ENCODE measurements around the gene SBF2.
"Not testable (repeated sequence)": the region's sequence is repeated elsewhere in the genome, so short reads cannot be mapped to it uniquely, and the experiment has no call there.

The SBF2 gene

DNA sequence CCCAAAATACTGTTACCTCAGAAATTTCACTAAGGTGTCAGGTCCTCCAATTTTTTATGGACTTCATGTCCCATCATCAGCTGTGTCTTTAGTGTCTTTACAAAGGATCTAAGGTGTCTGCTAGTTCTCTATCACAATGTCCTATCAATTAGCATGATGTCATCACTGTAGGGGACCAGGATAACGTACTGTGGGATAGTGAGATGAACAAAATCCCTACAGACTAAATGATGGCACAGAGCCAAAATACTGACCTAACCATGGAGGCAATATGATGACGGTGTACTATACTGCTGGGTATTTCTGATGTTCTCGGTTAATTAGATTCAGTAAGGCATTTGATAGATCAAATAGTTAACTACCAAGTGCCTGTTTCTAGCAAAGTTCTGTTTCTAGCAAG, 82.5 kb downstream of the SBF2 start:
- DNase-seq (ENCODE audit: extremely low spot score, insufficient read length, low read depth) = no peak
- no peak for FAIRE-seq

GRCh38 chr11:10209326-10209725, 84.7 kb downstream of the SBF2 start:
- FAIRE-seq = no peak

GRCh38 chr11:10208131-10208575, 85.9 kb downstream of the SBF2 start:
- DNase-seq (ENCODE audit: extremely low spot score, insufficient read length, low read depth) (no peak), FAIRE-seq (peak; percentile 86)

More at GRCh38 chr11:10209326-10209725, 84.7 kb downstream of the SBF2 start:
- DNase-seq (ENCODE audit: extremely low spot score, insufficient read length, low read depth) = no peak

GRCh38 chr11:10205928-10206327, 88.1 kb downstream of the SBF2 start:
- DNase-seq (ENCODE audit: extremely low spot score, insufficient read length, low read depth) (no peak), FAIRE-seq (no peak)

DNA sequence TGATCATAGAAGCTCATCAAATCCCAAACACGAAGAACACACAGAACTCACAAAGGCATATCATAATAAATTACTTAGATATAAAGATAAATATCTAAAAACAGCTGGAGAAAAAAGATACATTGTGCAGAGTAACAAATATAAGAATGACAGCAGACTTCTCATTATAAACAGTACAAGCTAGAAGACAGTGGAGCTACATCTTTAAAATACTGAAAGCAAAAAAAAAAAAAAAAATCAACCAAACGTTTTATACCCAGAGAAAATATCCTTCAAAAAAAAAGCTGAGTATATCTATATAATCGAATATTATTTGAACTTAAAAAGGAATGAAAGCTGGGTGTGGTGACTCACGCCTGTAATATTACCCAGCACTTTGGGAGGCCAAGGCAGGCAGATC, 90.0 kb downstream of the SBF2 start:
- no peak for DNase-seq (ENCODE audit: extremely low spot score, insufficient read length, low read depth)
- no peak for FAIRE-seq

DNA sequence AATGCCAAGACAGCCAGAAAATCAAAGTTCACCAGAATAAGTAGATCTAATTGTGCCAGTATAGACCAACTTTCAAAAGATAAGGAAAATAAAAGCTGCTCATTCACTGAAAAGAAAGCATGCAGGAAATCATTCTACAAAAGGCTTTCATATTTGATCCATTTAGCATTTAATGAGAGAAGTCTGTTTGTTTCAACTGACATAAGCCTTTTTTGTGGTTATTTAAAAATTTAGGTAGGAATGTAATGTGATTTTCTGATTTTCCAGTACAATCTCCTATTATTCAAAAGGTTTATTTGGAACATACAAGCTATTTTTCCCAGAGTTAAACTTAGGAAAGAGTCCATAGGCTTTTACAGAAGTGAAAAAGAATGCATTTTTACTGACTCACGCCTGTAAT, 92.7 kb downstream of the SBF2 start:
- DNase-seq (ENCODE audit: extremely low spot score, insufficient read length, low read depth) (no peak), FAIRE-seq (no peak)

DNA sequence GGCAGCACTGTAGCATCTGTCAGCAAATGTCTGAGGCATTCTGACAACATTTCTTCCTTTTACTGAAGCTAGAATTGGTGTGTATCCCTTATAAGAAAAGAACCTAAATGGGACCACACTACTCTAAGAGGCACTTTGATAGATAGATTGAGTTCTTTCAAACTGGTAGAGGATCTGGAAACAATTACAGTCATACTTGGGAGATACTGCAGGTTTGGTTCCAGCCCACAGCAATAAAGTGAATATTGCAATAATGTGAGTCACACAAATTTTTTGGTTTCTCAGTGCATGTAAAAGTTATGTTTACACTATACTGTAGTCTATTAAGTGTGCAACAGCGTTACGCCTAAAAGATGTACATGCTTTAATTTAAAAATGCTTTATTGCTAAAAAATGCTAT, 96.9 kb downstream of the SBF2 start:
- DNase-seq (ENCODE audit: extremely low spot score, insufficient read length, low read depth) (no peak), FAIRE-seq (no peak)

DNA sequence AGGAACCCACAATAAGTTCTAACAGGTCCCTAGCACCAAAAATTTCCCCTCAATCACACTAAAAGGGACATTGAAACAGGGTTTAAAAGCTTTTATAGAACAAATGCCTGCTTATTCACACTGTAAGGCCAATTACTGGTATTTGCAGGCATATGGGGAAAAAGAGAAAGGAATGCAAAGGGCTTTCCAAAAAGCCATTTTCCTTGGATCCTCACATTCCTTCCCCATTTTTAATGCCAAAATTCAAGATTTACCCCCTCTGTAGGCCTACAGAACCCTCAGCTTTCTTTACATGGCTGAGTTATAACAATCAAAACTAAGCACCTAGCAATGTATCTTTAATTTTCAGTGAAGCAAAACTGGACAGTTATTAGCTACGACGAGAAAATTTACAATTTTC, 102.0 kb downstream of the SBF2 start:
- DNase-seq (ENCODE audit: extremely low spot score, insufficient read length, low read depth) = no peak
- no peak for FAIRE-seq

DNA sequence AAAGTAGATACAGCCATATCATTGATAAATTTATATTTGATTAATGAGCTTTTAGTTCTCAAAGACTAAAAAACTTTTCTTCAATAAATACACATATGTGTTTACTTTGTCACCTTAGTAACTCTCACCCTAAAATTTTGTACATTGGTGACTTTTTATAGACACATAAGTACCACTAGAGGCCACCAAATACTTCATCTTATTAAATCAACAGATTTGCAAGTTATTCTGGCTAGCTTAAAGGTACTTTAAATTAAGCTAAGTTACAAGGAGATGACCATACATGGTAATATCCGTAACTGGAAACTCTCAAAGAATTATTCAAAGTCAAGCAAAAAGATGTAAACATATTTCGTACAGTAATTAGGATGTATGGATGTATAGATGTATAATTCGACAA, 112.2 kb downstream of the SBF2 start:
- FAIRE-seq (no peak), DNase-seq (ENCODE audit: extremely low spot score, insufficient read length, low read depth) (no peak)

GRCh38 chr11:10164621-10165020, 129.4 kb downstream of the SBF2 start:
- DNase-seq (ENCODE audit: extremely low spot score, insufficient read length, low read depth) = no peak
- no peak for FAIRE-seq

- DNase-seq (ENCODE audit: extremely low spot score, insufficient read length, low read depth) = no peak
- FAIRE-seq = no peak
Observed at GRCh38 chr11:10162222-10162621, 131.8 kb downstream of the SBF2 start.

DNA sequence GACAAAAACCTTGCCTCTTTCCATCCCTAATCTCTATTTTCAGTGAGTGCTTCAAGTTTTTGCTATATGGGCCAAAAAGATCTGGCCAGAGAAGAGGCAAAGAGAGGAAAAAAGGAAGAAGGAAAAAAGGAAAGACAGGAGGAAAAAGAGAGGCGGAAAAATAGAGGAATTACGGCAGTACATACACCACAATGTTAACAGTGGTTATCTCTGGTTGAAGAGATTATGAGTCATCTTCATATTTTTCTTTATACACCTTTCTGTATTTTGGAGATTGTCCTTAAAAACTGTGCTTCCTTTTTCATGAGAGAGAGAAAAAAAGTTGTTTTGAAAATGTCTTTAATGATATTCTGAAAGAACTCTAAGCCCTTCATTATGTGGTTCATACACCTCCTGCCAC, 133.7 kb downstream of the SBF2 start:
- FAIRE-seq (no peak), DNase-seq (ENCODE audit: extremely low spot score, insufficient read length, low read depth) (no peak)

DNA sequence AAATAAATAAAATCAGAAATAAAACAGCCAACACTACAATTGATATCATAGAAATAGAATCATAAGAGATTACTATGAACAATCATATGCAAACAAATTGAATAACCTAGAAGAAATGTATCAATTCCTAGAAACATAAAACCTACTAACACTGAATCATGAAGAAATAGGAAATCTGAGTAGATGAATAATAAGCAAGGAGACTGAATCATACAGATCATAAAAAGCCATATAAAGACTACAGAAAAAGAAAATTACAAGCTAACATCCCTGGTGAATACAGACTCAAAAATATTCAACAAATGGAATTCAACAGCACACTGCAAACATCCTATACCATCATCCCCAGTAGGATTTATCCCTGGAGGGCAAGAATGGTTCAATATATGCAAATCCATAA, 135.6 kb downstream of the SBF2 start:
- FAIRE-seq (no peak), DNase-seq (ENCODE audit: extremely low spot score, insufficient read length, low read depth) (no peak)

- DNase-seq (ENCODE audit: extremely low spot score, insufficient read length, low read depth) = no peak
- no peak for FAIRE-seq
Observed at GRCh38 chr11:10155793-10156490, 138.1 kb downstream of the SBF2 start.

DNA sequence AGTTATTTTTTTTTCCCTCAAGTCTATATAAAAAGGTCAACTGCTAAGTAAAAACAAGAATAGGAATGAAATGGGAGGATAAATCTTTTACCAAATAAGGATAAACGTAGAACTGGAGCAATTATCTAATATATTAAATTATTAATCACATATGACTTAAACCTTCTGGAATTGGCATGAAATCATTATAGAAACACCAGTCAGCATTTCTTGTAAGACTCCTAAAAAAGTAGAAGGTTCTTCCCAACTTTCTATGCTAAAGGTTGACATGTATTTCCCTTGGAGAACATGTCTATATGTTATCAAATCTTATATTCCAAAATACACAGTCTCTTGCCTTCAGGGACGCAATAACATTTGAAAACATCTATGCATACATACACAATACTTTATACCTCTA, 143.2 kb downstream of the SBF2 start:
- FAIRE-seq (no peak), DNase-seq (ENCODE audit: extremely low spot score, insufficient read length, low read depth) (no peak)

DNA sequence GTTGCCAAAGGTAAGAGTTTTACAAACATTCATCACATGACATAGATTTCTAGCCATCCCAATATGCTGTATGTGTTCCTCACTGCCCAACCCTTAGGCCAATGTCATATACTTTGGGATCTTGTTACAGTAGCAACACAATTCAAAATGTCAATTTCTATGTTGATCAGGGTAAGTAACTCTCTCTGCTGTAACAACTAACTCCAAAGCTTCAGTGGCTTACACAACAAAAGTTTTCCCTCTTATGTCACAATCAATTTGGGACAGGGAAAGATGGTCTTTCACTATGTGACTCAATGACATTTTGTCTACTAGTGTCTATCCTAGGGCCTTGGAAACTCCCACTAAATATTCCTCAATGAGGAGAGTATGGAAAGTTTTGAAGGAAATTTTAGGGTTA, 144.5 kb downstream of the SBF2 start:
- DNase-seq (ENCODE audit: extremely low spot score, insufficient read length, low read depth) (no peak), FAIRE-seq (no peak)

DNA sequence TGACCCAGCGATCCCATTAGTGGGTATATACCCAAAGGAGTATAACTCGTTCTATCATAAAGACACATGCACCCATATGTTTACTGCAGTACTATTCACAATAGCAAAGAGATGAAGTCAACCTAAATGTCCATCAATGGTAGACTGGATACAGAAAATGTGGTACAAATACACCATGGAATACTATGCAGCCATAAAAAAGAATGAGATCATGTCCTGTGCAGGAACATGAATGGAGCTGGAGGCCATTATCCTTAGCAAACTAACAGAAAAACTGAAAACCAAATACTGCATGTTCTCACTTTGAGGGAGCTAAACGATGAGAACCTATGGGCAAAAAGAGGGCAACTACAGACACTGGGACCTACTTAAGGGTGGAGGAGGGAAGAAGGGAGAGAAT, 146.8 kb downstream of the SBF2 start:
- FAIRE-seq (no peak), DNase-seq (ENCODE audit: extremely low spot score, insufficient read length, low read depth) (no peak)

DNA sequence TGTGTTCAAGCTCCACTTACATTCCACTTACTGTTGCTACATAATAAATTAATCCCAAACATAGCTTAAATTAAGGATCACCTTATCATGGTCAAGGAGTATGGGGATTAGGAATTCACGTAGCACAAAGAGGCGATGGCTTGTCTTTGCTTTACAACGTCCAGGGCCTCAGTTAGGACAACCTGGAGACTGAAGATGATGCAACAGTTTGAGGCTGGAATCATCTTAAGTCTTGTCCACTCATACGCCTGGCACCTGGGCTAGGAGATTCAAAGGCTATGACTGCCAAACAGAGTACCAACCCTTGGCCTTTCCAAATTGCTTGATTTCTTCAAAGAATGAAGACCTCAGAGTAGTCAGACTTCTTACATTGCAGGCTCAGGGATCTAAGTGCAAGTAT, 149.1 kb downstream of the SBF2 start:
- FAIRE-seq = no peak
- no peak for DNase-seq (ENCODE audit: extremely low spot score, insufficient read length, low read depth)

GRCh38 chr11:10139656-10140055, 154.4 kb downstream of the SBF2 start:
- DNase-seq (ENCODE audit: extremely low spot score, insufficient read length, low read depth) (no peak), FAIRE-seq (no peak)

DNA sequence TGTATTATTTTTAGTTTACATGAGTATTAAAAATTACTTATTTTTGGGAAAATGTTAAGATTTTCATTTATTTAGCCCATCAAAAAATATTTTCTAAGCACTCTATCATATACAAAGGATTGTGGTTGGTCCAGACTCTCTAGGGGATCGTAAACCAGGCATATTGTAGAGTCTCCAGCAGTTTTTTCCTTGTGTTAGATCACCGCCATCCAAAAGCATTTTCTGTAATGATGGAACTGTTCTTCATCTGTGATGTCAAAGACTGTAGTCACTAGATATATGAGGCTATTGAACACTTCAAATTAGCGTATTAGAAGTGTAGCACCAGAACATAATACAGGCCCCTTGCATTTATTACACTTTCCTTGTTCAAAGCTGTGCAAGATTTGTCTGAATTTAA, 154.9 kb downstream of the SBF2 start:
- DNase-seq (ENCODE audit: extremely low spot score, insufficient read length, low read depth) (no peak), FAIRE-seq (no peak)

- no peak for DNase-seq (ENCODE audit: extremely low spot score, insufficient read length, low read depth)
- FAIRE-seq = no peak
Observed at GRCh38 chr11:10134975-10135481, 159.0 kb downstream of the SBF2 start.

GRCh38 chr11:10134226-10134625, 159.8 kb downstream of the SBF2 start:
- not testable (repeated sequence) for DNase-seq (ENCODE audit: extremely low spot score, insufficient read length, low read depth); FAIRE-seq

Measured in GM18507 (cell line).